Liver (tissue), 3 donors: Measurements from ENCODE around the gene CDC42.

Experiments
- EGR1 ChIP-seq, 2 donors: IDR thresholded peaks; 2 replicates each; pipeline ENCODE4 v1.6.1; 2016 to 2018; ENCODE audit warnings: antibody characterized with exemption in 2 of 2, low read depth in 2 of 2
- GABPA ChIP-seq, 2 donors: IDR thresholded peaks in 1 of 2; conservative IDR thresholded peaks in 1 of 2; 2 replicates each; pipeline ENCODE4 v1.6.1; 2016; ENCODE audit warnings: antibody characterized with exemption in 2 of 2, mild to moderate bottlenecking in 1 of 2, moderate library complexity in 1 of 2
- JUND ChIP-seq, 2 donors: IDR thresholded peaks; 2 replicates each; pipeline ENCODE4 v1.6.1; 2016; ENCODE audit warnings: antibody characterized with exemption in 2 of 2
- NR2F2 ChIP-seq: IDR thresholded peaks from 2 replicates; pipeline ENCODE4 v1.6.1; 2016; ENCODE audit warnings: antibody characterized with exemption
- RAD21 ChIP-seq, 2 donors: IDR thresholded peaks; 2 replicates each; pipeline ENCODE4 v1.6.1; 2016; ENCODE audit warnings: antibody characterized with exemption in 2 of 2, mild to moderate bottlenecking in 2 of 2
- TAF1 ChIP-seq: conservative IDR thresholded peaks from 2 replicates; pipeline ENCODE4 v1.6.1; 2016; ENCODE audit warnings: antibody characterized with exemption, mild to moderate bottlenecking
- YY1 ChIP-seq: IDR thresholded peaks from 2 replicates; pipeline ENCODE4 v1.6.1; 2016; ENCODE audit warnings: antibody characterized with exemption, mild to moderate bottlenecking
- TF ChIP-seq, protein P1 (sequence below): fragments of 150-350 bp; IDR thresholded peaks from 2 replicates; pipeline ENCODE4 v1.5.1; 2017; ENCODE audit warnings: improper control_type of control experiment, low read depth, low read length; ENCODE audit not compliant: missing input control
- TF ChIP-seq, protein P2 (sequence below): IDR thresholded peaks from 2 replicates; pipeline ENCODE4 v1.6.1; 2016; ENCODE audit warnings: antibody characterized with exemption
- TF ChIP-seq, protein P3 (sequence below): IDR thresholded peaks from 2 replicates; pipeline ENCODE4 v1.6.1; 2016; ENCODE audit warnings: antibody characterized with exemption
- TF ChIP-seq, protein P4 (sequence below): IDR thresholded peaks from 2 replicates; pipeline ENCODE4 v1.6.1; 2016; ENCODE audit warnings: antibody characterized with exemption, mild to moderate bottlenecking
- TF ChIP-seq, protein P5 (sequence below): IDR thresholded peaks from 2 replicates; pipeline ENCODE4 v1.6.1; 2016; ENCODE audit warnings: antibody characterized with exemption
- donor health status: healthy.
- donor health status: healthy.

DNA sequence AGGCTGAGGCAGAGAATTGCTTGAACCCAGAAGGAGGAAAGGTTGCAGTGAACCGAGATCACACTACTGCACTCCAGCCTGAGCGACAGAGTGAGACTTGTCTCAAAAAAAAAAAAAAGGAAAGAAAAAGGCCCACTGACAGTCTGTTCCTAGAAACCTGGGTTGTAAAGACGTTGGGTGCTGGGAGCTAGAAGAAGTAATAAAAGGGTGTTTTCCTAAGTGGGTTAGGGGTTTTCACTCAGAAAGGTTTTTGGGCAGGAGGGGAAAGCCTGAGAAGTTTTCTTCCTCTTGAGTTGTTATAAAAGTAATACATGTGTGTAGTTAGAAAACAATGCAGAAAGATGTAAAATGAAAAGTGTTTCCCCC is 25.6 kb upstream of the CDC42 start:
- TF ChIP-seq EGR1 (IDR thresholded peaks at IDR 0.05; ENCODE audit: low read depth in 2 of 2) (no peak), JUND (IDR thresholded peaks at IDR 0.05) (no peak), GABPA (IDR thresholded peaks at IDR 0.05 in 1 of 2, conservative IDR thresholded peaks at IDR 0.05 in 1 of 2) (no peak), TAF1 (no peak), YY1 (no peak), RAD21 (IDR thresholded peaks at IDR 0.05) (no peak), NR2F2 (no peak)
- TF ChIP-seq, protein P1, sequence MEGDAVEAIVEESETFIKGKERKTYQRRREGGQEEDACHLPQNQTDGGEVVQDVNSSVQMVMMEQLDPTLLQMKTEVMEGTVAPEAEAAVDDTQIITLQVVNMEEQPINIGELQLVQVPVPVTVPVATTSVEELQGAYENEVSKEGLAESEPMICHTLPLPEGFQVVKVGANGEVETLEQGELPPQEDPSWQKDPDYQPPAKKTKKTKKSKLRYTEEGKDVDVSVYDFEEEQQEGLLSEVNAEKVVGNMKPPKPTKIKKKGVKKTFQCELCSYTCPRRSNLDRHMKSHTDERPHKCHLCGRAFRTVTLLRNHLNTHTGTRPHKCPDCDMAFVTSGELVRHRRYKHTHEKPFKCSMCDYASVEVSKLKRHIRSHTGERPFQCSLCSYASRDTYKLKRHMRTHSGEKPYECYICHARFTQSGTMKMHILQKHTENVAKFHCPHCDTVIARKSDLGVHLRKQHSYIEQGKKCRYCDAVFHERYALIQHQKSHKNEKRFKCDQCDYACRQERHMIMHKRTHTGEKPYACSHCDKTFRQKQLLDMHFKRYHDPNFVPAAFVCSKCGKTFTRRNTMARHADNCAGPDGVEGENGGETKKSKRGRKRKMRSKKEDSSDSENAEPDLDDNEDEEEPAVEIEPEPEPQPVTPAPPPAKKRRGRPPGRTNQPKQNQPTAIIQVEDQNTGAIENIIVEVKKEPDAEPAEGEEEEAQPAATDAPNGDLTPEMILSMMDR, result no peak
- TF ChIP-seq, protein P2, sequence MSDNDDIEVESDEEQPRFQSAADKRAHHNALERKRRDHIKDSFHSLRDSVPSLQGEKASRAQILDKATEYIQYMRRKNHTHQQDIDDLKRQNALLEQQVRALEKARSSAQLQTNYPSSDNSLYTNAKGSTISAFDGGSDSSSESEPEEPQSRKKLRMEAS, result no peak
- TF ChIP-seq, protein P3, sequence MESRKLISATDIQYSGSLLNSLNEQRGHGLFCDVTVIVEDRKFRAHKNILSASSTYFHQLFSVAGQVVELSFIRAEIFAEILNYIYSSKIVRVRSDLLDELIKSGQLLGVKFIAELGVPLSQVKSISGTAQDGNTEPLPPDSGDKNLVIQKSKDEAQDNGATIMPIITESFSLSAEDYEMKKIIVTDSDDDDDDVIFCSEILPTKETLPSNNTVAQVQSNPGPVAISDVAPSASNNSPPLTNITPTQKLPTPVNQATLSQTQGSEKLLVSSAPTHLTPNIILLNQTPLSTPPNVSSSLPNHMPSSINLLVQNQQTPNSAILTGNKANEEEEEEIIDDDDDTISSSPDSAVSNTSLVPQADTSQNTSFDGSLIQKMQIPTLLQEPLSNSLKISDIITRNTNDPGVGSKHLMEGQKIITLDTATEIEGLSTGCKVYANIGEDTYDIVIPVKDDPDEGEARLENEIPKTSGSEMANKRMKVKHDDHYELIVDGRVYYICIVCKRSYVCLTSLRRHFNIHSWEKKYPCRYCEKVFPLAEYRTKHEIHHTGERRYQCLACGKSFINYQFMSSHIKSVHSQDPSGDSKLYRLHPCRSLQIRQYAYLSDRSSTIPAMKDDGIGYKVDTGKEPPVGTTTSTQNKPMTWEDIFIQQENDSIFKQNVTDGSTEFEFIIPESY, result no peak
- TF ChIP-seq, protein P4, sequence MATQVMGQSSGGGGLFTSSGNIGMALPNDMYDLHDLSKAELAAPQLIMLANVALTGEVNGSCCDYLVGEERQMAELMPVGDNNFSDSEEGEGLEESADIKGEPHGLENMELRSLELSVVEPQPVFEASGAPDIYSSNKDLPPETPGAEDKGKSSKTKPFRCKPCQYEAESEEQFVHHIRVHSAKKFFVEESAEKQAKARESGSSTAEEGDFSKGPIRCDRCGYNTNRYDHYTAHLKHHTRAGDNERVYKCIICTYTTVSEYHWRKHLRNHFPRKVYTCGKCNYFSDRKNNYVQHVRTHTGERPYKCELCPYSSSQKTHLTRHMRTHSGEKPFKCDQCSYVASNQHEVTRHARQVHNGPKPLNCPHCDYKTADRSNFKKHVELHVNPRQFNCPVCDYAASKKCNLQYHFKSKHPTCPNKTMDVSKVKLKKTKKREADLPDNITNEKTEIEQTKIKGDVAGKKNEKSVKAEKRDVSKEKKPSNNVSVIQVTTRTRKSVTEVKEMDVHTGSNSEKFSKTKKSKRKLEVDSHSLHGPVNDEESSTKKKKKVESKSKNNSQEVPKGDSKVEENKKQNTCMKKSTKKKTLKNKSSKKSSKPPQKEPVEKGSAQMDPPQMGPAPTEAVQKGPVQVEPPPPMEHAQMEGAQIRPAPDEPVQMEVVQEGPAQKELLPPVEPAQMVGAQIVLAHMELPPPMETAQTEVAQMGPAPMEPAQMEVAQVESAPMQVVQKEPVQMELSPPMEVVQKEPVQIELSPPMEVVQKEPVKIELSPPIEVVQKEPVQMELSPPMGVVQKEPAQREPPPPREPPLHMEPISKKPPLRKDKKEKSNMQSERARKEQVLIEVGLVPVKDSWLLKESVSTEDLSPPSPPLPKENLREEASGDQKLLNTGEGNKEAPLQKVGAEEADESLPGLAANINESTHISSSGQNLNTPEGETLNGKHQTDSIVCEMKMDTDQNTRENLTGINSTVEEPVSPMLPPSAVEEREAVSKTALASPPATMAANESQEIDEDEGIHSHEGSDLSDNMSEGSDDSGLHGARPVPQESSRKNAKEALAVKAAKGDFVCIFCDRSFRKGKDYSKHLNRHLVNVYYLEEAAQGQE, result no peak
- TF ChIP-seq, protein P5, sequence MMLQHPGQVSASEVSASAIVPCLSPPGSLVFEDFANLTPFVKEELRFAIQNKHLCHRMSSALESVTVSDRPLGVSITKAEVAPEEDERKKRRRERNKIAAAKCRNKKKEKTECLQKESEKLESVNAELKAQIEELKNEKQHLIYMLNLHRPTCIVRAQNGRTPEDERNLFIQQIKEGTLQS, result no peak
